Activated CD8-positive, alpha-beta T cell treated with anti-CD3 and anti-CD28 coated beads for 36 hours (primary cell): ENCODE measurements around the gene MAST4. TPM values are rescaled to one million over a fixed set of nuclear protein-coding genes. Genes with fewer than 3 reads are reported as not detected.

Experiments
- ATAC-seq: fragments of 200-7000 bp; cut with Tn5 transposase; one replicate; pipeline ENCODE4 v1.10.0; 2021; ENCODE audit warnings: mild to moderate bottlenecking, moderate library complexity
- CTCF ChIA-PET: fragments of 350-600 bp; sonication (Branson Sonifier 250); formaldehyde crosslinking; loops from one replicate; lab custom pipeline; 2021; ENCODE audit warnings: antibody characterized with exemption; lab: Charles Lee
- POLR2A ChIA-PET: fragments of 350-600 bp; sonication (Branson Sonifier 250); formaldehyde crosslinking; loops from one replicate; lab custom pipeline; 2021; ENCODE audit warnings: antibody characterized with exemption; lab: Charles Lee
- DNase-seq: peaks from one replicate; pipeline ENCODE4 v3.0.0-alpha.2; 2020
- H3K27ac Mint-ChIP-seq: one replicate; pipeline ENCODE4 v1.8.0; 2021; ENCODE audit warnings: mild to moderate bottlenecking, mixed read lengths
- H3K27me3 Mint-ChIP-seq: one replicate; pipeline ENCODE4 v1.8.0; 2021; ENCODE audit warnings: mixed read lengths
- H3K36me3 Mint-ChIP-seq: one replicate; pipeline ENCODE4 v1.8.0; 2021; ENCODE audit warnings: low read depth, mixed read lengths
- H3K4me1 Mint-ChIP-seq: one replicate; pipeline ENCODE4 v1.8.0; 2021; ENCODE audit warnings: low read depth, mixed read lengths
- H3K4me3 Mint-ChIP-seq: one replicate; pipeline ENCODE4 v1.8.0; 2021; ENCODE audit warnings: mild to moderate bottlenecking, moderate library complexity, mixed read lengths
- H3K9me3 Mint-ChIP-seq: one replicate; pipeline ENCODE4 v1.8.0; 2021; ENCODE audit warnings: mixed read lengths
- CTCF ChIP-seq: fragments of 200-600 bp; IDR thresholded peaks from one replicate; pipeline ENCODE4 v1.8.0; 2022; ENCODE audit warnings: antibody characterized with exemption, mild to moderate bottlenecking
- intact Hi-C: fragments of 100-400 bp; cut with micrococcal nuclease; formaldehyde crosslinking; loops from one replicate; pipeline ENCODE4 v1.10.0; 2022
- total RNA-seq, 2 experiments: library from RNA; stranded (reverse); gene quantifications; one replicate each; pipeline ENCODE4 v1.2.3, GENCODE V29; 2021

MAST4 gene
- total RNA-seq, 2 experiments from 2014 or later = 7.6 to 10.0 TPM

DNA sequence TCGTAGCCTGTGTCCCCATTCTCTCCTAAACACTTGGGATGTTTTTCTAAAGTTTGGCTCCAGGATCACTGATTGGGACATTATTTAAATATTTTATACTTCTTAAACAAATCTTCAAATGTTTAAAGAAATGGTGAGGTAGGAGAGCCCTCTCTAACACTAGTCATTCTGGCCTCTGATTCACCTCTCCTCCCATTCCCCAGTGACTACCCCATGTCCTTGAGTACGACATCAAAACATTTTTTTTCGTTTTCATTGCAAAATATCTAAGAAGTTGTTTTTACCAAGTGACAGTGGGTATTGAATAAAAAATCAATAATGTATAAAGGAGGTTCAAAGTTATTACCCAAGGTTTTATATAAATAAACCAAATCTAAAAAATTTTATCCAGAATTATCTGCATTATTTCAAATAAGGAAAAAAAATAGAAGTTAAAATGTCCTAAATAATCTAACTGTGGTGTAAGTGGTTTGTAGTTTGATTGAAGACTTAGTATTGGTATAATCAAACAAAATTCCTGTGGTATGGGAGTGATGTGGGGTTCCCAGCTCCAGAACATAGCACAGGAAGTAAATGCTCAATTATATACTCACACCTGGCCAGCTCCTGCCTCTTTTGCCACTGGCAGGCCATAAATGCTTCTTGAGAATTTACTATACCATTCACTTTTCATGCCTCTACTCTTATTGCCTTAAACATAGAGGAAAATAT, 51.1 kb downstream of the MAST4 start:
- H3K4me3 Mint-ChIP-seq = no peak overlapping the region
- ChIA-PET POLR2A (no interaction called here), CTCF (interaction anchor here (1.4 kb wide), 1 partner anchor 11 kb away, joined by 3 read pairs; no protein-coding TSS in a partner anchor)
- no peak for TF ChIP-seq CTCF
- H3K9me3 Mint-ChIP-seq = no peaks in the 10 kb centered on the region
- no peak for ATAC-seq
- intact Hi-C loops = no loop called here
- H3K27ac Mint-ChIP-seq = no peak overlapping the region
- H3K4me1 Mint-ChIP-seq = no peaks in the 10 kb centered on the region
- H3K27me3 Mint-ChIP-seq = peaks cover 4% of the 10 kb centered on the region
- H3K36me3 Mint-ChIP-seq = no peaks in the 10 kb centered on the region
- DNase-seq = no peak

GRCh38 chr5:66652818-66653217, 56.6 kb downstream of the MAST4 start:
- intact Hi-C loops = no loop called here
- ATAC-seq (no peak), DNase-seq (no peak)
- ChIA-PET POLR2A (no interaction called here), CTCF (interaction anchor here (1.2 kb wide), 1 partner anchor 37 kb away, joined by 3 read pairs; no protein-coding TSS in a partner anchor)
- TF ChIP-seq CTCF = no peak
- Mint-ChIP-seq H3K9me3 (no peaks in the 10 kb centered on the region), H3K36me3 (no peaks in the 10 kb centered on the region), H3K4me1 (no peaks in the 10 kb centered on the region), H3K27me3 (no peaks in the 10 kb centered on the region), H3K27ac (no peak overlapping the region), H3K4me3 (no peak overlapping the region)

- intact Hi-C loops = no loop called here
- Mint-ChIP-seq H3K4me1 (no peaks in the 10 kb centered on the region), H3K9me3 (no peaks in the 10 kb centered on the region), H3K4me3 (no peak overlapping the region), H3K27me3 (no peaks in the 10 kb centered on the region), H3K27ac (no peak overlapping the region), H3K36me3 (no peaks in the 10 kb centered on the region)
- ChIA-PET CTCF (no interaction called here), POLR2A (no interaction called here)
- ATAC-seq = no peak
- no peak for DNase-seq
- no peak for TF ChIP-seq CTCF
Observed at GRCh38 chr5:66653325-66653724, 57.1 kb downstream of the MAST4 start.

DNA sequence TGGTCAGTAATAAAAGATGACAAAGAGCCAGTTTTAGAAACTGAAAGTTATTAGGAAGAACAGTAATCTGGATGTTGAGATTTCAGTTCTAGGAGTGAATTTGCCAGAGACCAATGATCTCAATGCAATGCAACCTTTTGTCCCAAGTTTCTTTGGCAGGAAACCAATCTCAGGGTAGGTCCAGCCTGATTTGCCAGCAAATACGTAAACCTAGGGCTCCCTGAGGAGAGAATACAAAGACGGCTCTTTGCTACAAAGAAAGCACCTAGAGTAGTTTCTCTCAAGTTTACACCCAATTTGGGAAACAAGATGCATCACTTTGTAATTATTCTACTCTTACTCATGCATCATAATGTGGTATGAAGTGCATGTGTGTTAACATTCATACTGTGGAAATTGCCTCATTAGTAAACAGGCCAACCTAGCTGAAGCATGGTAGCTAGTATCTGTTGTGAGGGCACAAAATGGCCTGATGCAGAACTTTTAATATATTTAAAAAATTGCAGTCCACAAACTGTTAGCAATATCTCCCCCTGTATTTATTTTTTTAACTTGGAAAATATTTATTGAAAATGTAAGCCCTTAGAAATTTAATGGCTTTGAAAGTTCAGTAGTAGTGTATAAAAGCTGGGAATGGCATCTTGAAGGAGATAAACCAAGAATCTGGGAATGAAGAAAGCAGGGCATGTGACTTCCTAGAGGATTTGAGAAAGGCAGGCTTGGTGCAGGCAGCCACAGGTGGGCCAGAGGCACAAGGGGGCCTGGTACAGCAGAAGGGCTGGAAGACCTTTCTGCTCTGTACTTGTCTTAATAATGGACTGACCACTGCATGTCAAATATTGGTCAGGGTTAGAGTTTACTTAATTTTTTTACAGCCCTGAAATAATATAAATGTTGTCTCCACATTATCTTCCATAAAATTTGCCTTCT, 59.5 kb downstream of the MAST4 start:
- Mint-ChIP-seq H3K36me3 (no peaks in the 10 kb centered on the region), H3K4me3 (no peak overlapping the region), H3K27me3 (peaks cover 4% of the 10 kb centered on the region), H3K9me3 (no peaks in the 10 kb centered on the region), H3K27ac (no peak overlapping the region), H3K4me1 (no peaks in the 10 kb centered on the region)
- intact Hi-C loops = no loop called here
- CTCF ChIA-PET = no interaction called here
- DNase-seq (no peak), ATAC-seq (no peak)
- TF ChIP-seq CTCF = no peak
- POLR2A ChIA-PET = no interaction called here

GRCh38 chr5:66658516-66658915, 62.3 kb downstream of the MAST4 start:
- ATAC-seq (no peak), DNase-seq (no peak)
- no peak for TF ChIP-seq CTCF
- POLR2A ChIA-PET = no interaction called here
- no peaks in the 10 kb centered on the region for H3K36me3 Mint-ChIP-seq
- H3K27ac Mint-ChIP-seq = no peak overlapping the region
- H3K9me3 Mint-ChIP-seq = no peaks in the 10 kb centered on the region
- CTCF ChIA-PET = interaction anchor here (1.0 to 1.4 kb wide), 3 partner anchors 12 to 381 kb away, joined by 3 read pairs; no protein-coding TSS in a partner anchor
- H3K4me1 Mint-ChIP-seq = no peaks in the 10 kb centered on the region
- intact Hi-C loops = no loop called here
- H3K27me3 Mint-ChIP-seq = peaks cover 6% of the 10 kb centered on the region
- H3K4me3 Mint-ChIP-seq = no peak overlapping the region
